ENCODE results near the gene DCC. TPM values are rescaled to one million over a fixed set of nuclear protein-coding genes. Genes with fewer than 3 reads are reported as not detected.

The DCC gene
- total RNA-seq, 4 donors from 2014 or later, result 0.27 to 2.5 TPM; not detected in 2

DNA sequence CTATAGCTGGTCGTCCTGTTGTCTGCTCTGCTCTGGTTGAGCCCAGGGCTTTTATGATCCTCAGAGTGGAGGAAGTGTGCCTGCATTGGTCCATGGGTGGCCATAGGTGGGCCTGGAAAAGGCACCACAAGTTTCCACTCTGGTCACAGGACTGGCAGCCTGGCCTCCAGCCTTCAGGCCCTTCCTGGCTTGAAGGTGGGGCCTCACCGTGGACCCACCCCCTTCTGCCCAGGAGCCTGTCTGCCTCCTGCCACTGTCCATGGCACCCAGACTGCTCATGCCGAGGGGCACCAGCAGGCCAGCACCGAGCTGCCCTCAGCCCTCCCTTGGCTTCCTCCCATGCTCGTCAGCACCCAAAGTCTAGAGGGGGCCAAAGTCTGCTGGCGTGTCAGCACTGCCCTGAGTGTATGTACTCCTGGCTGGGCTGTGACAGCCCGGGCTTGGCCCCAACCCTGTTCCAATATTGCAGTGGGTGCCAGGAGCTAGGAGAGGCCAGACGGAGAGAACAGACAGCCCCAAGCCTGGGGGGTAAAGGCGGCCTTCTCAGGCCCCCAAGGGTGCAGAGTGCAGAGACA lies 529.4 kb downstream of the DCC start:
- TF ChIP-seq EP300 (IDR thresholded peaks at IDR 0.05; ENCODE audit: low read depth) (no peak), POLR2A (IDR thresholded peaks at IDR 0.05) (no peak), POLR2AphosphoS5 (IDR thresholded peaks at IDR 0.05) (no peak)
- TF ChIP-seq, protein P1, sequence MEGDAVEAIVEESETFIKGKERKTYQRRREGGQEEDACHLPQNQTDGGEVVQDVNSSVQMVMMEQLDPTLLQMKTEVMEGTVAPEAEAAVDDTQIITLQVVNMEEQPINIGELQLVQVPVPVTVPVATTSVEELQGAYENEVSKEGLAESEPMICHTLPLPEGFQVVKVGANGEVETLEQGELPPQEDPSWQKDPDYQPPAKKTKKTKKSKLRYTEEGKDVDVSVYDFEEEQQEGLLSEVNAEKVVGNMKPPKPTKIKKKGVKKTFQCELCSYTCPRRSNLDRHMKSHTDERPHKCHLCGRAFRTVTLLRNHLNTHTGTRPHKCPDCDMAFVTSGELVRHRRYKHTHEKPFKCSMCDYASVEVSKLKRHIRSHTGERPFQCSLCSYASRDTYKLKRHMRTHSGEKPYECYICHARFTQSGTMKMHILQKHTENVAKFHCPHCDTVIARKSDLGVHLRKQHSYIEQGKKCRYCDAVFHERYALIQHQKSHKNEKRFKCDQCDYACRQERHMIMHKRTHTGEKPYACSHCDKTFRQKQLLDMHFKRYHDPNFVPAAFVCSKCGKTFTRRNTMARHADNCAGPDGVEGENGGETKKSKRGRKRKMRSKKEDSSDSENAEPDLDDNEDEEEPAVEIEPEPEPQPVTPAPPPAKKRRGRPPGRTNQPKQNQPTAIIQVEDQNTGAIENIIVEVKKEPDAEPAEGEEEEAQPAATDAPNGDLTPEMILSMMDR (IDR thresholded peaks at IDR 0.05), result no peak
- Histone ChIP-seq H3K27ac (no peak overlapping the region), H3K36me3 (no peaks in the 10 kb centered on the region), H3K4me1 (no peaks in the 10 kb centered on the region), H3K27me3 (no peaks in the 10 kb centered on the region), H3K9me3 (no peaks in the 10 kb centered on the region), H3K4me3 (no peak overlapping the region)
- no peak for DNase-seq
- in situ Hi-C loops (cut with MboI; ENCODE audit: low pct_ligation_motif_present in 1 of 4, low pct_unique_long_range_greater_than_20kb in 1 of 4, low sequenced_read_pairs in 3 of 4), result no loop called here
- intact Hi-C loops (cut with DNase I; ENCODE audit: low total_unique reads), result no loop called here
- WGBS, 2 donors (ENCODE audit: low coverage in 1 of 2), result 88 to 100% methylated on average over 1 to 9 of the region's 9 CpGs

GRCh38 chr18:52869942-52870907 lies 530.2 kb downstream of the DCC start:
- WGBS, 2 donors (ENCODE audit: low coverage in 1 of 2), result 70 to 84% methylated on average over 6 to 19 of the region's 21 CpGs
- Histone ChIP-seq H3K9me3 (no peaks in the 10 kb centered on the region), H3K4me3 (no peak overlapping the region), H3K4me1 (peaks cover 0 to 2% (median 0%) of the 10 kb centered on the region in 4 donors), H3K36me3 (no peaks in the 10 kb centered on the region), H3K27me3 (no peaks in the 10 kb centered on the region), H3K27ac (no peak overlapping the region)
- in situ Hi-C loops (cut with MboI; ENCODE audit: low pct_ligation_motif_present in 1 of 4, low pct_unique_long_range_greater_than_20kb in 1 of 4, low sequenced_read_pairs in 3 of 4), result no loop called here
- no peak for DNase-seq
- intact Hi-C loops (cut with DNase I; ENCODE audit: low total_unique reads), result no loop called here
- TF ChIP-seq, protein P1 (IDR thresholded peaks at IDR 0.05), result no peak
- TF ChIP-seq POLR2AphosphoS5 (IDR thresholded peaks at IDR 0.05), result no peak
- no peak for TF ChIP-seq POLR2A (IDR thresholded peaks at IDR 0.05)
- TF ChIP-seq EP300 (IDR thresholded peaks at IDR 0.05; ENCODE audit: low read depth), result no peak

DNA sequence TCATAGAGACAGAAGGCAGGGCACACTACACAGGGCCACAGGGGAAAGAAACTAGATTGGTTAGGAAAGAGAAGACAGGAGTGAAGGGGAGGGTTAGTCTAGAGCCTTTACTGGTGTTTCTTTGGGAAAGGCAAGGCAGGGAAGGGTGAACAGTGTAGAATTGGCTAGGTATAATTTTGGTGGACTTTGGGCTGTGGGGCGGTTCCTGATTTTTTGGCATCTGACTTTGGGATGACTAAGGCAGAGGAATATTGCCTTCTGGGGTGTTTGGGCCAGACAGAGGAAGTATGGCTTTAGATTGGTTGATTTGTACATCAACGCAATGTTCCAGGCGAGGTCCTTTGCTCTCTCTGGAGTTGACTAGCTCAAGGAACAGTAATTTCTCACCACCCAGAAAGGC lies 534.8 kb downstream of the DCC start:
- in situ Hi-C loops (cut with MboI; ENCODE audit: low pct_ligation_motif_present in 1 of 4, low pct_unique_long_range_greater_than_20kb in 1 of 4, low sequenced_read_pairs in 3 of 4) (no loop called here), intact Hi-C loops (cut with DNase I; ENCODE audit: low total_unique reads) (no loop called here)
- TF ChIP-seq, protein P1 (IDR thresholded peaks at IDR 0.05), result no peak
- TF ChIP-seq POLR2A (IDR thresholded peaks at IDR 0.05) (no peak), POLR2AphosphoS5 (IDR thresholded peaks at IDR 0.05) (no peak), EP300 (IDR thresholded peaks at IDR 0.05; ENCODE audit: low read depth) (no peak)
- no peaks in the 10 kb centered on the region for H3K36me3 ChIP-seq
- WGBS, 2 donors (ENCODE audit: low coverage in 1 of 2), result 75 to 81% methylated on average over 1 to 3 of the region's 3 CpGs
- no peak for DNase-seq
- no peak overlapping the region for H3K4me3 ChIP-seq
- no peaks in the 10 kb centered on the region for H3K27me3 ChIP-seq
- H3K27ac ChIP-seq, result peak overlapping the region in 2 of 4 donors; percentile 29 to 41
- peaks cover 0 to 3% (median 0%) of the 10 kb centered on the region in 4 donors for H3K4me1 ChIP-seq
- no peaks in the 10 kb centered on the region for H3K9me3 ChIP-seq

DNA sequence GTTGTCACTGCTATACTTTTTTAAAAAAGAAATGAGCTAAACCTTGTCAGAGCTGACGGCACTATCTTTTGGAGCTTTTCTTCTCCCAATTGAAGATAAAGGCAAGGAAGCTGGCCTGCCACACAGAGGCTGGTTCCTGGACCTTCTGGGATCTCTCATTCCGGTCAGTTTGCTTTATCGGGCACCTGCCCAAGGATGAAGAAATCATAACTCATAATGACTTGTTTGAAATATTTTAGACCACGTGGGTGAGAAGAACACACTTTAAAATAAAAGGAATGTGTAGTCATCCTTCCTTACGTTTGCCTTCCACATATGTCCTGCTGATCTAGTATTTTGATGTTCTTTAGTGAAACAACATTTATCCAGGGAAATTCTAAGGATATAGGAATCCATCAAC lies 535.7 kb downstream of the DCC start:
- no peaks in the 10 kb centered on the region for H3K36me3 ChIP-seq
- H3K4me3 ChIP-seq, result no peak overlapping the region
- intact Hi-C loops (cut with DNase I; ENCODE audit: low total_unique reads) (no loop called here), in situ Hi-C loops (cut with MboI; ENCODE audit: low pct_ligation_motif_present in 1 of 4, low pct_unique_long_range_greater_than_20kb in 1 of 4, low sequenced_read_pairs in 3 of 4) (no loop called here)
- no peaks in the 10 kb centered on the region for H3K9me3 ChIP-seq
- TF ChIP-seq POLR2A (IDR thresholded peaks at IDR 0.05) (no peak), POLR2AphosphoS5 (IDR thresholded peaks at IDR 0.05) (no peak), EP300 (IDR thresholded peaks at IDR 0.05; ENCODE audit: low read depth) (no peak)
- TF ChIP-seq, protein P1 (IDR thresholded peaks at IDR 0.05), result no peak
- DNase-seq, result no peak
- peaks cover 0 to 3% (median 0%) of the 10 kb centered on the region in 4 donors for H3K4me1 ChIP-seq
- 69 to 76% methylated on average over 4 to 5 of the region's 5 CpGs for WGBS, 2 donors (ENCODE audit: low coverage in 1 of 2)
- H3K27me3 ChIP-seq, result no peaks in the 10 kb centered on the region
- H3K27ac ChIP-seq, result peak overlapping the region in 3 of 4 donors; percentile 10 to 41 (median 29)

Measured in transverse colon (tissue), 4 donors.